ENCODE results near the gene FOXP1.

The FOXP1 gene

GRCh38 chr3:71461749-71462483 is 121.6 kb downstream of the FOXP1 start:
- peak overlapping the region; percentile 59 to 80 for H3K27ac ChIP-seq (ENCODE audit: low read depth in 2 of 2, low read length in 2 of 2)
- H3K4me3 ChIP-seq (ENCODE audit: low read length in 2 of 2) = peak overlapping the region; percentile 33 to 47
- no peaks in the 10 kb centered on the region for H3K36me3 ChIP-seq (ENCODE audit: control insufficient read depth in 2 of 2, insufficient read depth in 2 of 2, low read length in 2 of 2)
- H3K4me1 ChIP-seq (ENCODE audit: control insufficient read depth in 2 of 2, insufficient read depth in 2 of 2, low read length in 2 of 2) = peaks cover 3 to 17% of the 10 kb centered on the region in 2 donors
- H3K9me3 ChIP-seq (ENCODE audit: control insufficient read depth in 2 of 2, low read length in 2 of 2) = no peaks in the 10 kb centered on the region
- H3K27me3 ChIP-seq (ENCODE audit: control insufficient read depth in 2 of 2, insufficient read depth in 2 of 2, low read length in 2 of 2) = no peaks in the 10 kb centered on the region
- H3K9ac ChIP-seq (ENCODE audit: low read depth in 1 of 2, low read length in 2 of 2) = peak overlapping the region in 1 of 2 donors; percentile 22

GRCh38 chr3:71461114-71461513 is 122.4 kb downstream of the FOXP1 start:
- peaks cover 3 to 20% of the 10 kb centered on the region in 2 donors for H3K4me1 ChIP-seq (ENCODE audit: control insufficient read depth in 2 of 2, insufficient read depth in 2 of 2, low read length in 2 of 2)
- no peaks in the 10 kb centered on the region for H3K36me3 ChIP-seq (ENCODE audit: control insufficient read depth in 2 of 2, insufficient read depth in 2 of 2, low read length in 2 of 2)
- no peaks in the 10 kb centered on the region for H3K9me3 ChIP-seq (ENCODE audit: control insufficient read depth in 2 of 2, low read length in 2 of 2)
- no peaks in the 10 kb centered on the region for H3K27me3 ChIP-seq (ENCODE audit: control insufficient read depth in 2 of 2, insufficient read depth in 2 of 2, low read length in 2 of 2)
- peak overlapping the region; percentile 37 to 47 for H3K4me3 ChIP-seq (ENCODE audit: low read length in 2 of 2)
- peak overlapping the region; percentile 59 to 80 for H3K27ac ChIP-seq (ENCODE audit: low read depth in 2 of 2, low read length in 2 of 2)
- H3K9ac ChIP-seq (ENCODE audit: low read depth in 1 of 2, low read length in 2 of 2) = peak overlapping the region in 1 of 2 donors; percentile 22

- Histone ChIP-seq H3K27me3 (ENCODE audit: control insufficient read depth in 2 of 2, insufficient read depth in 2 of 2, low read length in 2 of 2) (no peaks in the 10 kb centered on the region), H3K4me3 (ENCODE audit: low read length in 2 of 2) (no peak overlapping the region), H3K9me3 (ENCODE audit: control insufficient read depth in 2 of 2, low read length in 2 of 2) (no peaks in the 10 kb centered on the region), H3K27ac (ENCODE audit: low read depth in 2 of 2, low read length in 2 of 2) (no peak overlapping the region), H3K36me3 (ENCODE audit: control insufficient read depth in 2 of 2, insufficient read depth in 2 of 2, low read length in 2 of 2) (no peaks in the 10 kb centered on the region), H3K9ac (ENCODE audit: low read depth in 1 of 2, low read length in 2 of 2) (no peak overlapping the region), H3K4me1 (ENCODE audit: control insufficient read depth in 2 of 2, insufficient read depth in 2 of 2, low read length in 2 of 2) (peaks cover 5 to 24% of the 10 kb centered on the region in 2 donors)
Measured at GRCh38 chr3:71458895-71459294, 124.6 kb downstream of the FOXP1 start.

- Histone ChIP-seq H3K36me3 (ENCODE audit: control insufficient read depth in 2 of 2, insufficient read depth in 2 of 2, low read length in 2 of 2) (no peaks in the 10 kb centered on the region), H3K27ac (ENCODE audit: low read depth in 2 of 2, low read length in 2 of 2) (no peak overlapping the region)
Measured at GRCh38 chr3:71456826-71457225, 126.7 kb downstream of the FOXP1 start.

GRCh38 chr3:71456156-71456555 is 127.4 kb downstream of the FOXP1 start:
- no peak overlapping the region for H3K27ac ChIP-seq (ENCODE audit: low read depth in 2 of 2, low read length in 2 of 2)
- no peaks in the 10 kb centered on the region for H3K36me3 ChIP-seq (ENCODE audit: control insufficient read depth in 2 of 2, insufficient read depth in 2 of 2, low read length in 2 of 2)
- no peaks in the 10 kb centered on the region for H3K27me3 ChIP-seq (ENCODE audit: control insufficient read depth in 2 of 2, insufficient read depth in 2 of 2, low read length in 2 of 2)
- no peak overlapping the region for H3K9ac ChIP-seq (ENCODE audit: low read depth in 1 of 2, low read length in 2 of 2)
- peaks cover 4 to 20% of the 10 kb centered on the region in 2 donors for H3K4me1 ChIP-seq (ENCODE audit: control insufficient read depth in 2 of 2, insufficient read depth in 2 of 2, low read length in 2 of 2)
- peak overlapping the region in 1 of 2 donors; percentile 27 for H3K4me3 ChIP-seq (ENCODE audit: low read length in 2 of 2)
- no peaks in the 10 kb centered on the region for H3K9me3 ChIP-seq (ENCODE audit: control insufficient read depth in 2 of 2, low read length in 2 of 2)

More at GRCh38 chr3:71456826-71457225, 126.7 kb downstream of the FOXP1 start:
- Histone ChIP-seq H3K4me3 (ENCODE audit: low read length in 2 of 2) (peak overlapping the region in 1 of 2 donors; percentile 27), H3K9me3 (ENCODE audit: control insufficient read depth in 2 of 2, low read length in 2 of 2) (no peaks in the 10 kb centered on the region), H3K27me3 (ENCODE audit: control insufficient read depth in 2 of 2, insufficient read depth in 2 of 2, low read length in 2 of 2) (no peaks in the 10 kb centered on the region), H3K4me1 (ENCODE audit: control insufficient read depth in 2 of 2, insufficient read depth in 2 of 2, low read length in 2 of 2) (peaks cover 4 to 24% of the 10 kb centered on the region in 2 donors), H3K9ac (ENCODE audit: low read depth in 1 of 2, low read length in 2 of 2) (no peak overlapping the region)

- no peak overlapping the region for H3K4me3 ChIP-seq (ENCODE audit: low read length in 2 of 2)
- H3K9me3 ChIP-seq (ENCODE audit: control insufficient read depth in 2 of 2, low read length in 2 of 2) = no peaks in the 10 kb centered on the region
- peak overlapping the region in 1 of 2 donors; percentile 26 for H3K27ac ChIP-seq (ENCODE audit: low read depth in 2 of 2, low read length in 2 of 2)
- no peaks in the 10 kb centered on the region for H3K36me3 ChIP-seq (ENCODE audit: control insufficient read depth in 2 of 2, insufficient read depth in 2 of 2, low read length in 2 of 2)
- peaks cover 16 to 28% of the 10 kb centered on the region in 2 donors for H3K4me1 ChIP-seq (ENCODE audit: control insufficient read depth in 2 of 2, insufficient read depth in 2 of 2, low read length in 2 of 2)
- H3K27me3 ChIP-seq (ENCODE audit: control insufficient read depth in 2 of 2, insufficient read depth in 2 of 2, low read length in 2 of 2) = no peaks in the 10 kb centered on the region
- H3K9ac ChIP-seq (ENCODE audit: low read depth in 1 of 2, low read length in 2 of 2) = no peak overlapping the region
Measured at GRCh38 chr3:71454512-71455403, 128.8 kb downstream of the FOXP1 start.

GRCh38 chr3:71453822-71454511 is 129.6 kb downstream of the FOXP1 start:
- Histone ChIP-seq H3K9me3 (ENCODE audit: control insufficient read depth in 2 of 2, low read length in 2 of 2) (no peaks in the 10 kb centered on the region), H3K9ac (ENCODE audit: low read depth in 1 of 2, low read length in 2 of 2) (no peak overlapping the region), H3K4me3 (ENCODE audit: low read length in 2 of 2) (no peak overlapping the region), H3K36me3 (ENCODE audit: control insufficient read depth in 2 of 2, insufficient read depth in 2 of 2, low read length in 2 of 2) (no peaks in the 10 kb centered on the region), H3K27ac (ENCODE audit: low read depth in 2 of 2, low read length in 2 of 2) (no peak overlapping the region), H3K27me3 (ENCODE audit: control insufficient read depth in 2 of 2, insufficient read depth in 2 of 2, low read length in 2 of 2) (no peaks in the 10 kb centered on the region), H3K4me1 (ENCODE audit: control insufficient read depth in 2 of 2, insufficient read depth in 2 of 2, low read length in 2 of 2) (peaks cover 21 to 33% of the 10 kb centered on the region in 2 donors)

GRCh38 chr3:71453319-71453718 is 130.2 kb downstream of the FOXP1 start:
- H3K4me3 ChIP-seq (ENCODE audit: low read length in 2 of 2) = no peak overlapping the region
- no peak overlapping the region for H3K27ac ChIP-seq (ENCODE audit: low read depth in 2 of 2, low read length in 2 of 2)
- no peak overlapping the region for H3K9ac ChIP-seq (ENCODE audit: low read depth in 1 of 2, low read length in 2 of 2)
- peaks cover 21 to 37% of the 10 kb centered on the region in 2 donors for H3K4me1 ChIP-seq (ENCODE audit: control insufficient read depth in 2 of 2, insufficient read depth in 2 of 2, low read length in 2 of 2)
- H3K27me3 ChIP-seq (ENCODE audit: control insufficient read depth in 2 of 2, insufficient read depth in 2 of 2, low read length in 2 of 2) = no peaks in the 10 kb centered on the region
- no peaks in the 10 kb centered on the region for H3K9me3 ChIP-seq (ENCODE audit: control insufficient read depth in 2 of 2, low read length in 2 of 2)
- no peaks in the 10 kb centered on the region for H3K36me3 ChIP-seq (ENCODE audit: control insufficient read depth in 2 of 2, insufficient read depth in 2 of 2, low read length in 2 of 2)

- Histone ChIP-seq H3K4me1 (ENCODE audit: control insufficient read depth in 2 of 2, insufficient read depth in 2 of 2, low read length in 2 of 2) (peaks cover 24 to 38% of the 10 kb centered on the region in 2 donors), H3K27me3 (ENCODE audit: control insufficient read depth in 2 of 2, insufficient read depth in 2 of 2, low read length in 2 of 2) (no peaks in the 10 kb centered on the region), H3K36me3 (ENCODE audit: control insufficient read depth in 2 of 2, insufficient read depth in 2 of 2, low read length in 2 of 2) (no peaks in the 10 kb centered on the region), H3K9ac (ENCODE audit: low read depth in 1 of 2, low read length in 2 of 2) (no peak overlapping the region), H3K9me3 (ENCODE audit: control insufficient read depth in 2 of 2, low read length in 2 of 2) (no peaks in the 10 kb centered on the region), H3K4me3 (ENCODE audit: low read length in 2 of 2) (no peak overlapping the region), H3K27ac (ENCODE audit: low read depth in 2 of 2, low read length in 2 of 2) (no peak overlapping the region)
Measured at GRCh38 chr3:71451812-71452211, 131.7 kb downstream of the FOXP1 start.

Data from mucosa of rectum (tissue), 2 donors.